ENCODE data around the gene TYW5.

TYW5 gene

DNA sequence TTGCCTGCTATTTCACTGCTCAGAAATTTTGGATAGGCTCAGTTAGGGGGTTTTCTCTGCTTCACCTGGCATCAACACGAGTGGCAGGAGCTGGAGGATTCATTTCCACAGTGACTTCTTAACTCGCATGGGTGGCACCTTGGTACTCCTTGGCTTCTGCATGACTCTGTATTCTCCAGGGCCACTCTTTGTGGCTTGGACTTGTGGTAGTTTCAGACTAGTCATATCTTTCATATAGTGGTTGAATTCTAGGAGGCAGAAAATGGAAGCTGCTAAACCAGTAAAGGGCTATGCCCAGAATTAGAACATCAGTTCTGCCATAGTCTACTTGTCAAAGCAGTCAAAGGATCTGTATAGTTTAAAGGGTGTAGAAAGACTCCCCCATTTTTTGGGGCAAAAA is 6.9 kb upstream of the TYW5 start:
- no peak for DNase-seq (ENCODE audit: low read depth)
- TF ChIP-seq CTCF (IDR thresholded peaks at IDR 0.05; ENCODE audit: control insufficient read depth, extremely low read depth, insufficient read depth), result no peak
- H3K4me3 ChIP-seq (ENCODE audit: low read depth, low read length), result no peak overlapping the region

- no peak overlapping the region for H3K4me3 ChIP-seq (ENCODE audit: low read depth, low read length)
- no peak for DNase-seq (ENCODE audit: low read depth)
- TF ChIP-seq CTCF (IDR thresholded peaks at IDR 0.05; ENCODE audit: control insufficient read depth, extremely low read depth, insufficient read depth), result no peak
Measured at GRCh38 chr2:199958014-199958413, 2.7 kb upstream of the TYW5 start.

DNA sequence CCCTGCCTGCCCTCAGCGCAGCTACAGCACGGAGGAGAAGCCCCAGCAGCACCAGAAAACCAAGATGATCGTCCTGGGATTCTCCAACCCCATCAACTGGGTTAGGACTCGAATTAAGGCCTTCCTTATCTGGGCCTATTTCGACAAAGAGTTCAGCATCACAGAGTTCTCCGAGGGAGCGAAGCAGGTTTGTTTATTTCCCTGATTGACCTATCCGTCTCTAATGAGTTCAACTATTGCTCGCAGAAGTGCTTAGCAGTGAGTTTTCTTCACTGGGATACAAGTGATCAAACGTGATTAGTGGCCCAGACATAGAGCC is 730 bp upstream of the TYW5 start:
- H3K4me3 ChIP-seq (ENCODE audit: low read depth, low read length), result peak overlapping the region; percentile 100
- DNase-seq (ENCODE audit: low read depth), result no peak
- no peak for TF ChIP-seq CTCF (IDR thresholded peaks at IDR 0.05; ENCODE audit: control insufficient read depth, extremely low read depth, insufficient read depth)

DNA sequence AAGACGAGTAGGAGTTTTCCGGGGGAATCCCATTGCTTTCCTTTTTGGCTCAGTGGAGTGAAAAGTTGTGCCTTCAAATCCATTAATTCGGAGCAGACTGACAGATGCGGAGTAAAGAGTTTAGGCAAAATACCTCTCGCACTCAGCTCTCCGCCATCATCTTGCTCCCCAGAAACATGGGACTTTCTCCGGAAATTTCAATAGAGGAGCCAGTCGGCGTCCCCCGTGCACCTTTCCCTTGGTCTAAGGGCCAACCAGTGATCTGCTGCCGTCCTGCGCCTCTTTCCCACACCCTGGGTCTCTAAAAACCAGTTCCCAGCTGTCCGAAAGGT is 318 bp downstream of the TYW5 start:
- peak; percentile 31 for DNase-seq (ENCODE audit: low read depth)
- peak overlapping the region; percentile 100 for H3K4me3 ChIP-seq (ENCODE audit: low read depth, low read length)
- no peak for TF ChIP-seq CTCF (IDR thresholded peaks at IDR 0.05; ENCODE audit: control insufficient read depth, extremely low read depth, insufficient read depth)

DNA sequence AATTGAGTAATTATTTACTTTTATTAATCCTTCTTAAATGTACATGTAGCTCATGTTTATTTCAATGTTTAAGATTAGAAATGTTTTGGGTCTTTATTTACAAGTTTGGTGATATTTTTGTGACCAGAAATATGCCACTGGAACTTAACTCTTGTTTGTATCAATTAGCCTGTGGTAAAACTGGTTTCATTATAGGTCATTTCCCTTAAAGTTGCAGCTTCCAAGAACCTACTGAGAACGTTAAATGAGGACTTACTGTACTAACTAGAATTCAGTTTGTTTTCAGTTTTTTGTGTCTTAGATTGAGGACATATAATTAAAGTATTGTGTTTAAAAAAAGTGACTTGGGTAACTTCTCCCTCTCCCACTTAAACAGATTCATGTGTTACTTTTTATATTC is 4.3 kb downstream of the TYW5 start:
- DNase-seq (ENCODE audit: low read depth), result no peak
- no peak overlapping the region for H3K4me3 ChIP-seq (ENCODE audit: low read depth, low read length)
- no peak for TF ChIP-seq CTCF (IDR thresholded peaks at IDR 0.05; ENCODE audit: control insufficient read depth, extremely low read depth, insufficient read depth)

DNA sequence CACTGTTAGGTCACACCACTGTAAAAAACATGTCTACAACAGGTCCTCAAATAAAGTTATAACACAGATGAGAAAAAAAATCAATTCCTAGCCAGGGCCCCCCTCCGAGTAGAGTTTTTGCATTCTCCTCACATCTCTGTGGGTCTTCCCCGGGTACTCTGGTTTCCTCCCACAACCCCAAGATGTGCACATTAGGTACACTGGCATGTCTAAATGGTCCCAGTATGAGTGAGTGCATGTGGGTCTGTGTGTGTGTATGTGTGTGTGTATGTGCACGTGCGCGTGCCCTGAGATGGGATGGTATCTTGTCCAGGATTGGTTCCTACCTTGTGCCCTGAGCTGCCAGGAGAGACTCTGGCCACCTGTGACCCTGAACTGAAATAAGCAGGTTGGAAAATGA is 4.9 kb downstream of the TYW5 start:
- H3K4me3 ChIP-seq (ENCODE audit: low read depth, low read length), result no peak overlapping the region
- no peak for DNase-seq (ENCODE audit: low read depth)
- TF ChIP-seq CTCF (IDR thresholded peaks at IDR 0.05; ENCODE audit: control insufficient read depth, extremely low read depth, insufficient read depth), result no peak

DNA sequence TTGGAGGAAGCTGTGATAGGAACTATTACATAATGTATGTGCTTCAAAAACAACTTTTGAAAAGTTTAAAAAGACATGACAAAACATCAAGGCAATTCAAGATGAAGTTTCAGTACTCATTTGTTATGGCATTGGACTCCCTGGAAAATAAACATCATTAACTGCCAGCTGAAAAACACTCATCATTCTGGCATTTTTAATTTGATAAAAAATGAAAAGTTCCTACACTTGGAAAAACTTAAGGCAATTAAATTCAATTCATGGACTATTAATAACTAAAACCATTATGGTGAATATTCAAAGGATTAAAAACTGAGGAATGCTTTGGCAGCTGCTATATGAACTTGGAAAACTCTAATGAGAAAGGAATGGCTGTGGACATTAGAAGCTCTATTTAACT is 8.5 kb downstream of the TYW5 start:
- H3K4me3 ChIP-seq (ENCODE audit: low read depth, low read length), result no peak overlapping the region
- no peak for DNase-seq (ENCODE audit: low read depth)
- TF ChIP-seq CTCF (IDR thresholded peaks at IDR 0.05; ENCODE audit: control insufficient read depth, extremely low read depth, insufficient read depth), result no peak
